ENCODE results near the gene STX2. TPM values are rescaled to one million over a fixed set of nuclear protein-coding genes. Genes with fewer than 3 reads are reported as not detected.

STX2 gene
- total and polyA plus RNA-seq, 2 donors (not counting 3 experiments of a cell fraction or from before 2014, with no cell fraction given) = 26.2 to 32.6 TPM

- H3K79me2 ChIP-seq (ENCODE audit: control insufficient read depth, insufficient read depth, low read length) = peaks cover 19% of the 10 kb centered on the region
- intact Hi-C loops (cut with micrococcal nuclease) = no loop called here
- no peaks in the 10 kb centered on the region for H3K9me1 ChIP-seq (replicated peaks; ENCODE audit: control insufficient read depth, extremely low read depth, insufficient read depth, low read length)
- BruUV-seq (replicated peaks) = no TSS peak
- H3K4me3 ChIP-seq (replicated peaks in 1 of 3; ENCODE audit: insufficient read depth in 1 of 3, low read depth in 1 of 3, low read length in 3 of 3) = no peak overlapping the region
- TF ChIP-seq, protein P1, sequence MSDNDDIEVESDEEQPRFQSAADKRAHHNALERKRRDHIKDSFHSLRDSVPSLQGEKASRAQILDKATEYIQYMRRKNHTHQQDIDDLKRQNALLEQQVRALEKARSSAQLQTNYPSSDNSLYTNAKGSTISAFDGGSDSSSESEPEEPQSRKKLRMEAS (IDR thresholded peaks at IDR 0.05; ENCODE audit: insufficient read depth, insufficient read length) = no peak
- no peak for TF ChIP-seq POLR2A (IDR thresholded peaks at IDR 0.05; ENCODE audit: low read depth, low read length)
- TF ChIP-seq, protein P2, sequence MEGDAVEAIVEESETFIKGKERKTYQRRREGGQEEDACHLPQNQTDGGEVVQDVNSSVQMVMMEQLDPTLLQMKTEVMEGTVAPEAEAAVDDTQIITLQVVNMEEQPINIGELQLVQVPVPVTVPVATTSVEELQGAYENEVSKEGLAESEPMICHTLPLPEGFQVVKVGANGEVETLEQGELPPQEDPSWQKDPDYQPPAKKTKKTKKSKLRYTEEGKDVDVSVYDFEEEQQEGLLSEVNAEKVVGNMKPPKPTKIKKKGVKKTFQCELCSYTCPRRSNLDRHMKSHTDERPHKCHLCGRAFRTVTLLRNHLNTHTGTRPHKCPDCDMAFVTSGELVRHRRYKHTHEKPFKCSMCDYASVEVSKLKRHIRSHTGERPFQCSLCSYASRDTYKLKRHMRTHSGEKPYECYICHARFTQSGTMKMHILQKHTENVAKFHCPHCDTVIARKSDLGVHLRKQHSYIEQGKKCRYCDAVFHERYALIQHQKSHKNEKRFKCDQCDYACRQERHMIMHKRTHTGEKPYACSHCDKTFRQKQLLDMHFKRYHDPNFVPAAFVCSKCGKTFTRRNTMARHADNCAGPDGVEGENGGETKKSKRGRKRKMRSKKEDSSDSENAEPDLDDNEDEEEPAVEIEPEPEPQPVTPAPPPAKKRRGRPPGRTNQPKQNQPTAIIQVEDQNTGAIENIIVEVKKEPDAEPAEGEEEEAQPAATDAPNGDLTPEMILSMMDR (IDR thresholded peaks at IDR 0.05; ENCODE audit: extremely low read depth in 1 of 2, insufficient read depth in 1 of 2, low read depth in 1 of 2, low read length in 2 of 2) = no peak
- no peak for TF ChIP-seq MYC (IDR thresholded peaks at IDR 0.05; ENCODE audit: low read depth, low read length)
- no peak for TF ChIP-seq JUN (IDR thresholded peaks at IDR 0.05; ENCODE audit: borderline replicate concordance, insufficient read depth, insufficient read length, low read depth)
- TF ChIP-seq POLR2AphosphoS5 (IDR thresholded peaks at IDR 0.05; ENCODE audit: insufficient read depth, low read depth, low read length) = no peak
- TF ChIP-seq EZH2 (IDR thresholded peaks at IDR 0.05; ENCODE audit: borderline replicate concordance, low read depth, low read length, severe bottlenecking) = no peak
- no peak for TF ChIP-seq FOS (IDR thresholded peaks at IDR 0.05; ENCODE audit: borderline replicate concordance, insufficient read depth, low read length)
- TF ChIP-seq GATA2 (IDR thresholded peaks at IDR 0.05; ENCODE audit: insufficient read depth, insufficient read length, low read depth, low read length) = no peak
- no peak overlapping the region for H3K4me2 ChIP-seq (ENCODE audit: insufficient read depth, low read length)
- no peaks in the 10 kb centered on the region for H3K4me1 ChIP-seq (ENCODE audit: control insufficient read depth, extremely low read depth, insufficient read depth, low read length)
- FAIRE-seq (no peak), DNase-seq (ENCODE audit: low read depth, low spot score) (no peak)
- no peaks in the 10 kb centered on the region for H3K27me3 ChIP-seq (ENCODE audit: control insufficient read depth in 2 of 2, insufficient read depth in 2 of 2, low read length in 2 of 2)
- dilution Hi-C loops (cut with MboI; ENCODE audit: extremely low pct_ligation_motif_present, low sequenced_read_pairs) = no loop called here
- no peak overlapping the region for H3K9ac ChIP-seq (replicated peaks; ENCODE audit: extremely low read depth, insufficient read depth, low read length)
- CTCF ChIA-PET = interaction anchor here (1.0 to 2.1 kb wide), 5 partner anchors 8 to 45 kb away, joined by 3 to 11 read pairs (median 3); no protein-coding TSS in a partner anchor
- H3K36me3 ChIP-seq (ENCODE audit: control insufficient read depth in 2 of 2, extremely low read depth in 1 of 2, insufficient read depth in 2 of 2, low read length in 2 of 2) = peaks cover 3 to 7% of the 10 kb centered on the region in 2 experiments
- POLR2A ChIA-PET = no interaction called here
- no peaks in the 10 kb centered on the region for H3K9me3 ChIP-seq (replicated peaks; ENCODE audit: control insufficient read depth, insufficient read depth, low read length)
- no peak overlapping the region for H3K27ac ChIP-seq (ENCODE audit: insufficient read depth, low read depth, low read length)
- H2AFZ ChIP-seq (ENCODE audit: low read depth, low read length) = no peak overlapping the region
- H4K20me1 ChIP-seq (replicated peaks; ENCODE audit: control insufficient read depth, extremely low read depth, insufficient read depth, low read length) = no peaks in the 10 kb centered on the region
Measured at GRCh38 chr12:130825771-130826150, 13.3 kb downstream of the STX2 start.
